ENCODE results near the gene CSNK1D. TPM values are rescaled to one million over a fixed set of nuclear protein-coding genes. Genes with fewer than 3 reads are reported as not detected.

Gene CSNK1D
- polyA plus RNA-seq (ENCODE audit: insufficient read length in 4 of 4), result 100 to 1,000 TPM; 103 to 141 (median 126) TPM

GRCh38 chr17:82273327-82274133, at the start of gene CSNK1D:
Gene CSNK1D, minus strand, starts transcription at chr17:82273700. Its CDS starts 319 bp downstream, at chr17:82273381.
- peak in 3 of 4 donors; percentile 76 to 88 (median 79) for DNase-seq (ENCODE audit: low read depth in 4 of 4, low spot score in 2 of 4)

- no peak for DNase-seq (ENCODE audit: low read depth in 4 of 4, low spot score in 2 of 4)
Measured at GRCh38 chr17:82322526-82323453, 49.3 kb upstream of the CSNK1D start.

GRCh38 chr17:82321947-82322466, 48.5 kb upstream of the CSNK1D start:
- DNase-seq (ENCODE audit: low read depth in 4 of 4, low spot score in 2 of 4), result no peak

- DNase-seq (ENCODE audit: low read depth in 4 of 4, low spot score in 2 of 4), result no peak
Measured at GRCh38 chr17:82320956-82321927, 47.7 kb upstream of the CSNK1D start.

GRCh38 chr17:82320140-82320840, 46.8 kb upstream of the CSNK1D start:
- no peak for DNase-seq (ENCODE audit: low read depth in 4 of 4, low spot score in 2 of 4)

- DNase-seq (ENCODE audit: low read depth in 4 of 4, low spot score in 2 of 4), result no peak
Measured at GRCh38 chr17:82319619-82320062, 46.1 kb upstream of the CSNK1D start.

- no peak for DNase-seq (ENCODE audit: low read depth in 4 of 4, low spot score in 2 of 4)
Measured at GRCh38 chr17:82318772-82319606, 45.5 kb upstream of the CSNK1D start.

GRCh38 chr17:82318169-82318498, 44.6 kb upstream of the CSNK1D start:
- DNase-seq (ENCODE audit: low read depth in 4 of 4, low spot score in 2 of 4), result no peak

- no peak for DNase-seq (ENCODE audit: low read depth in 4 of 4, low spot score in 2 of 4)
Measured at GRCh38 chr17:82317394-82318168, 44.1 kb upstream of the CSNK1D start, which contains the start of gene CD7. Gene CD7, minus strand, starts transcription at chr17:82317608. Its CDS starts 113 bp downstream, at chr17:82317495.

GRCh38 chr17:82316651-82317393, 43.3 kb upstream of the CSNK1D start:
- DNase-seq (ENCODE audit: low read depth in 4 of 4, low spot score in 2 of 4), result no peak

GRCh38 chr17:82315703-82316358, 42.3 kb upstream of the CSNK1D start:
- DNase-seq (ENCODE audit: low read depth in 4 of 4, low spot score in 2 of 4), result no peak

GRCh38 chr17:82314727-82315605, 41.5 kb upstream of the CSNK1D start:
- DNase-seq (ENCODE audit: low read depth in 4 of 4, low spot score in 2 of 4), result no peak

GRCh38 chr17:82314012-82314726, 40.7 kb upstream of the CSNK1D start:
- no peak for DNase-seq (ENCODE audit: low read depth in 4 of 4, low spot score in 2 of 4)

- no peak for DNase-seq (ENCODE audit: low read depth in 4 of 4, low spot score in 2 of 4)
Measured at GRCh38 chr17:82313195-82314011, 39.9 kb upstream of the CSNK1D start.
